GM21786 (cell line): ENCODE measurements around the gene FBXO24.

ENCODE experiments used
- ATAC-seq: cut with Tn5 transposase; IDR thresholded peaks from one replicate; pipeline ENCODE4 v1.9.1; 2021; ENCODE audit not compliant: unreplicated experiment

FBXO24 gene

GRCh38 chr7:100589341-100589947 is 3.3 kb downstream of the FBXO24 start:
- no peak for ATAC-seq

- no peak for ATAC-seq
Observed at GRCh38 chr7:100590077-100590737, 4.1 kb downstream of the FBXO24 start.

GRCh38 chr7:100591596-100591995 is 5.5 kb downstream of the FBXO24 start:
- no peak for ATAC-seq

- no peak for ATAC-seq
Observed at GRCh38 chr7:100595188-100595587, 9.1 kb downstream of the FBXO24 start.

GRCh38 chr7:100598425-100598824 is 12.3 kb downstream of the FBXO24 start:
- no peak for ATAC-seq

GRCh38 chr7:100599911-100600729 is 14.0 kb downstream of the FBXO24 start:
- ATAC-seq: no peak

- no peak for ATAC-seq
Observed at GRCh38 chr7:100600730-100601038, 14.6 kb downstream of the FBXO24 start.

- no peak for ATAC-seq
Observed at GRCh38 chr7:100602889-100603725, 17.0 kb downstream of the FBXO24 start.

GRCh38 chr7:100603726-100604027 is 17.5 kb downstream of the FBXO24 start:
- ATAC-seq: no peak

GRCh38 chr7:100604028-100604975 is 18.2 kb downstream of the FBXO24 start:
- peak; percentile 52 for ATAC-seq

GRCh38 chr7:100604976-100605911 is 19.1 kb downstream of the FBXO24 start:
- no peak for ATAC-seq

- ATAC-seq: no peak
Observed at GRCh38 chr7:100606313-100606712, 20.2 kb downstream of the FBXO24 start.

GRCh38 chr7:100607111-100607510 is 21.0 kb downstream of the FBXO24 start:
- no peak for ATAC-seq

GRCh38 chr7:100609958-100610357 is 23.8 kb downstream of the FBXO24 start:
- no peak for ATAC-seq

- peak; percentile 90 for ATAC-seq
Observed at GRCh38 chr7:100611983-100612729, 26.0 kb downstream of the FBXO24 start, which contains the start of gene MOSPD3. MOSPD3 (plus strand) TSS chr7:100612540; CDS start chr7:100612792, 252 bp downstream.

GRCh38 chr7:100612730-100613390 is 26.7 kb downstream of the FBXO24 start:
- ATAC-seq: peak; percentile 1

- no peak for ATAC-seq
Observed at GRCh38 chr7:100613412-100614175, 27.5 kb downstream of the FBXO24 start.
